Measurements from ENCODE around the gene STARD7. TPM values are rescaled to one million over a fixed set of nuclear protein-coding genes. Genes with fewer than 3 reads are reported as not detected.

Gene STARD7
- total and polyA plus RNA-seq, 10 of the 15 experiments (the other 5 are each of a cell fraction or from before 2014, with no cell fraction given), result 85.4 to 237 (median 153) TPM

- H3K9ac ChIP-seq (ENCODE audit: control insufficient read depth, insufficient read depth, low read length), result no peak overlapping the region
- intact Hi-C loops (cut with micrococcal nuclease; ENCODE audit: unreplicated experiment), result no loop called here
- H3K27ac ChIP-seq (ENCODE audit: control insufficient read depth, insufficient read depth), result no peak overlapping the region
Observed at GRCh38 chr2:96214554-96214953, 5.9 kb upstream of the STARD7 start.

More at GRCh38 chr2:96214554-96214953, 5.9 kb upstream of the STARD7 start:
- in situ Hi-C loops (cut with MboI), result no loop called here
- no TSS peak for BruUV-seq (replicated peaks)
- H3K4me1 ChIP-seq (ENCODE audit: control insufficient read depth, insufficient read depth, low read length), result peaks cover 18% of the 10 kb centered on the region
- no peak overlapping the region for H2AFZ ChIP-seq (ENCODE audit: control insufficient read depth, low read depth, low read length)
- no peak overlapping the region for H3K4me2 ChIP-seq (ENCODE audit: control insufficient read depth, insufficient read depth)
- no peaks in the 10 kb centered on the region for H3K36me3 ChIP-seq (ENCODE audit: control insufficient read depth in 2 of 2, insufficient read depth in 2 of 2, low read length in 1 of 2)
- no peak overlapping the region for H3K4me3 ChIP-seq
- H4K20me1 ChIP-seq (ENCODE audit: control insufficient read depth, insufficient read depth), result no peaks in the 10 kb centered on the region
- ChIA-PET RAD21 (ENCODE audit: unreplicated experiment) (no interaction called here), POLR2A (interaction anchor here (0.8 to 1.0 kb wide), 2 partner anchors 11 to 20 kb away, joined by 3 to 4 read pairs; no protein-coding TSS in a partner anchor), CTCF (interaction anchor here (1.1 kb wide), 1 partner anchor 20 kb away, joined by 3 read pairs; no protein-coding TSS in a partner anchor), SMC1A (ENCODE audit: uncharacterized antibody, unreplicated experiment) (interaction anchor here (2.2 kb wide), 1 partner anchor 19 kb away, joined by 7 read pairs; no protein-coding TSS in a partner anchor)
- H3K9me3 ChIP-seq (replicated peaks; ENCODE audit: control insufficient read depth, insufficient read depth, low read length), result no peaks in the 10 kb centered on the region
- H3K27me3 ChIP-seq (replicated peaks in 1 of 2; ENCODE audit: control insufficient read depth in 2 of 2, insufficient read depth in 2 of 2, low read length in 1 of 2), result no peaks in the 10 kb centered on the region
- ATAC-seq, result no peak
- 97% methylated on average over 4 of the region's 4 CpGs for WGBS (ENCODE audit: insufficient coverage, insufficient replicate concordance, low lambda C conversion rate, missing lambda C conversion rate)
- H3K79me2 ChIP-seq (ENCODE audit: control insufficient read depth, insufficient read depth, low read length), result peaks cover 9% of the 10 kb centered on the region
- FAIRE-seq, result no peak
- no peak for DNase-seq (ENCODE audit: low read depth, low spot score)
- TF ChIP-seq MYB (IDR thresholded peaks at IDR 0.05; ENCODE audit: borderline replicate concordance, low read depth, low read length) (no peak), FOXM1 (IDR thresholded peaks at IDR 0.05; ENCODE audit: low read depth, low read length) (no peak), SREBF2 (IDR thresholded peaks at IDR 0.05; ENCODE audit: low read length) (no peak), NBN (IDR thresholded peaks at IDR 0.05) (no peak), SREBF1 (IDR thresholded peaks at IDR 0.05; ENCODE audit: low read length) (no peak), ZBTB4 (CRISPR knock-in tag; IDR thresholded peaks at IDR 0.05) (no peak), RUNX3 (IDR thresholded peaks at IDR 0.05; ENCODE audit: low read length) (no peak)
- TF ChIP-seq, protein P1, sequence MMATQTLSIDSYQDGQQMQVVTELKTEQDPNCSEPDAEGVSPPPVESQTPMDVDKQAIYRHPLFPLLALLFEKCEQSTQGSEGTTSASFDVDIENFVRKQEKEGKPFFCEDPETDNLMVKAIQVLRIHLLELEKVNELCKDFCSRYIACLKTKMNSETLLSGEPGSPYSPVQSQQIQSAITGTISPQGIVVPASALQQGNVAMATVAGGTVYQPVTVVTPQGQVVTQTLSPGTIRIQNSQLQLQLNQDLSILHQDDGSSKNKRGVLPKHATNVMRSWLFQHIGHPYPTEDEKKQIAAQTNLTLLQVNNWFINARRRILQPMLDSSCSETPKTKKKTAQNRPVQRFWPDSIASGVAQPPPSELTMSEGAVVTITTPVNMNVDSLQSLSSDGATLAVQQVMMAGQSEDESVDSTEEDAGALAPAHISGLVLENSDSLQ (IDR thresholded peaks at IDR 0.05), result no peak

All from GM12878 (cell line).